ENCODE measurements around the gene CDIPT. TPM values are rescaled to one million over a fixed set of nuclear protein-coding genes. Genes with fewer than 3 reads are reported as not detected.

Gene CDIPT
- total and polyA plus RNA-seq, 2 of the 13 experiments (the other 11 are each of a cell fraction or from before 2014, with no cell fraction given) = 54.9 to 97.5 TPM

GRCh38 chr16:29899516-29900101, 36.6 kb upstream of the CDIPT start, which contains the start of gene SEZ6L2 (continued):
- TF ChIP-seq FLYWCH1 (CRISPR knock-in tag; IDR thresholded peaks at IDR 0.05) = no peak
- TF ChIP-seq ZNF317 (CRISPR knock-in tag; IDR thresholded peaks at IDR 0.05) = 0 out of 2 replicates have a peak, but pooled peaks have one; percentile 47
- TF ChIP-seq ZNF263 (CRISPR knock-in tag; IDR thresholded peaks at IDR 0.05) = peak; percentile 97
- TF ChIP-seq ARHGAP35 (CRISPR knock-in tag; IDR thresholded peaks at IDR 0.05; ENCODE audit: borderline replicate concordance) = peak; percentile 93; the same call in 1 of the 2 replicates
- TF ChIP-seq SMYD3 (CRISPR knock-in tag; IDR thresholded peaks at IDR 0.05) = peak; percentile 87; the same call in 1 of the 2 replicates
- peak; percentile 71; the same call in 1 of the 2 replicates for TF ChIP-seq ZNF468 (CRISPR knock-in tag; IDR thresholded peaks at IDR 0.05)
- no peak; the same call in 1 of the 2 replicates for TF ChIP-seq ZFP36L1 (CRISPR knock-in tag; IDR thresholded peaks at IDR 0.05)
- peak; percentile 88; the same call in 1 of the 2 replicates for TF ChIP-seq ZFP90 (CRISPR knock-in tag; IDR thresholded peaks at IDR 0.05; ENCODE audit: borderline replicate concordance)
- TF ChIP-seq MAF1 (CRISPR knock-in tag; IDR thresholded peaks at IDR 0.05; ENCODE audit: borderline replicate concordance) = peak; percentile 85; the same call in 1 of the 2 replicates
- TF ChIP-seq IKZF5 (CRISPR knock-in tag; IDR thresholded peaks at IDR 0.05) = peak; percentile 87
- no peak; the same call in 1 of the 2 replicates for TF ChIP-seq ZNF616 (CRISPR knock-in tag; IDR thresholded peaks at IDR 0.05; ENCODE audit: low read depth)
- TF ChIP-seq CCDC6 (CRISPR knock-in tag; IDR thresholded peaks at IDR 0.05) = no peak
- 0 out of 2 replicates have a peak, but pooled peaks have one; percentile 41 for TF ChIP-seq ZNF691 (CRISPR knock-in tag; IDR thresholded peaks at IDR 0.05; ENCODE audit: borderline replicate concordance, low read depth)
- TF ChIP-seq KAT8 (CRISPR knock-in tag; IDR thresholded peaks at IDR 0.05) = peak; percentile 21
- no peak for TF ChIP-seq ZNF615 (CRISPR knock-in tag; IDR thresholded peaks at IDR 0.05; ENCODE audit: borderline replicate concordance)
- peak; percentile 58; the same call in 1 of the 2 replicates for TF ChIP-seq NFKBIZ (CRISPR knock-in tag; IDR thresholded peaks at IDR 0.05)
- peak; percentile 97 for TF ChIP-seq FOXC1 (CRISPR knock-in tag; IDR thresholded peaks at IDR 0.05; ENCODE audit: borderline replicate concordance)
- no peak for TF ChIP-seq ZNF33B (CRISPR knock-in tag; IDR thresholded peaks at IDR 0.05)
- 0 out of 2 replicates have a peak, but pooled peaks have one; percentile 10 for TF ChIP-seq HDAC2 (CRISPR knock-in tag; IDR thresholded peaks at IDR 0.05)
- TF ChIP-seq ZNF30 (CRISPR knock-in tag; IDR thresholded peaks at IDR 0.05) = peak; percentile 90; the same call in 1 of the 2 replicates
- TF ChIP-seq ZNF766 (CRISPR knock-in tag; IDR thresholded peaks at IDR 0.05; ENCODE audit: borderline replicate concordance) = peak; percentile 99
- no peak for TF ChIP-seq JUN (CRISPR knock-in tag; IDR thresholded peaks at IDR 0.05)
- TF ChIP-seq CHD2 (IDR thresholded peaks at IDR 0.05; ENCODE audit: low read depth, low read length) = no peak
- TF ChIP-seq ZBTB33 (CRISPR knock-in tag; IDR thresholded peaks at IDR 0.05) = no peak; the same call in 1 of the 2 replicates
- TF ChIP-seq RNF219 (CRISPR knock-in tag; IDR thresholded peaks at IDR 0.05) = no peak
